IPS-15b (cell line): ENCODE measurements around the gene NAXD.
"Not testable (repeated sequence)": the region's sequence is repeated elsewhere in the genome, so short reads cannot be mapped to it uniquely, and the experiment has no call there.

Source experiments
- H3K27me3 ChIP-seq: one replicate; pipeline ENCODE4 v1.6.1; 2013; ENCODE audit warnings: low read length; ENCODE audit not compliant: control insufficient read depth, insufficient read depth
- H3K36me3 ChIP-seq: one replicate; pipeline ENCODE4 v1.6.1; 2013; ENCODE audit warnings: low read length; ENCODE audit not compliant: control insufficient read depth, insufficient read depth
- H3K4me1 ChIP-seq: one replicate; pipeline ENCODE4 v1.6.1; 2013; ENCODE audit warnings: mild to moderate bottlenecking, low read length; ENCODE audit not compliant: control insufficient read depth, insufficient read depth
- H3K4me3 ChIP-seq: one replicate; pipeline ENCODE4 v1.5.1; 2013; ENCODE audit warnings: low read depth, low read length
- H3K9ac ChIP-seq: one replicate; pipeline ENCODE4 v1.6.1; 2013; ENCODE audit warnings: low read depth, mild to moderate bottlenecking, low read length
- H3K9me3 ChIP-seq: one replicate; pipeline ENCODE4 v1.6.1; 2013; ENCODE audit warnings: mild to moderate bottlenecking, low read length; ENCODE audit not compliant: control insufficient read depth, insufficient read depth

NAXD gene

GRCh38 chr13:110615322-110616102 is at the start of gene NAXD:
Gene NAXD, plus strand, starts transcription at chr13:110615545. Its CDS starts 57 bp downstream, at chr13:110615602.
- Histone ChIP-seq H3K4me1 (peaks cover 12% of the 10 kb centered on the region), H3K9me3 (no peaks in the 10 kb centered on the region), H3K4me3 (peak within 1 kb of the TSS; percentile 79), H3K27me3 (no peaks in the 10 kb centered on the region), H3K36me3 (no peaks in the 10 kb centered on the region), H3K9ac (peak within 1 kb of the TSS; percentile 79)

GRCh38 chr13:110566171-110566570 is 49.2 kb upstream of the NAXD start:
- Histone ChIP-seq H3K27me3 (peaks cover 5% of the 10 kb centered on the region), H3K9me3 (no peaks in the 10 kb centered on the region), H3K4me1 (peaks cover 3% of the 10 kb centered on the region), H3K4me3 (no peak overlapping the region), H3K36me3 (no peaks in the 10 kb centered on the region), H3K9ac (no peak overlapping the region)

- Histone ChIP-seq H3K4me3 (no peak overlapping the region), H3K9me3 (no peaks in the 10 kb centered on the region), H3K27me3 (no peaks in the 10 kb centered on the region), H3K4me1 (peaks cover 3% of the 10 kb centered on the region), H3K9ac (no peak overlapping the region), H3K36me3 (no peaks in the 10 kb centered on the region)
Observed at GRCh38 chr13:110568612-110569011, 46.7 kb upstream of the NAXD start.

- not testable (repeated sequence) for H3K9me3 ChIP-seq, H3K4me1 ChIP-seq, H3K27me3 ChIP-seq, H3K36me3 ChIP-seq, H3K9ac ChIP-seq, H3K4me3 ChIP-seq
Observed at GRCh38 chr13:110569962-110570361, 45.4 kb upstream of the NAXD start.

GRCh38 chr13:110570886-110571285 is 44.5 kb upstream of the NAXD start:
- no peak overlapping the region for H3K9ac ChIP-seq
- no peaks in the 10 kb centered on the region for H3K4me1 ChIP-seq
- H3K36me3 ChIP-seq, result no peaks in the 10 kb centered on the region
- no peaks in the 10 kb centered on the region for H3K9me3 ChIP-seq
- H3K4me3 ChIP-seq, result no peak overlapping the region
- no peaks in the 10 kb centered on the region for H3K27me3 ChIP-seq

- no peak overlapping the region for H3K9ac ChIP-seq
- no peaks in the 10 kb centered on the region for H3K4me1 ChIP-seq
- H3K4me3 ChIP-seq, result no peak overlapping the region
- H3K9me3 ChIP-seq, result no peaks in the 10 kb centered on the region
- no peaks in the 10 kb centered on the region for H3K36me3 ChIP-seq
- no peaks in the 10 kb centered on the region for H3K27me3 ChIP-seq
Observed at GRCh38 chr13:110571896-110572777, 43.2 kb upstream of the NAXD start.

- Histone ChIP-seq H3K9ac (no peak overlapping the region), H3K4me1 (no peaks in the 10 kb centered on the region), H3K9me3 (no peaks in the 10 kb centered on the region), H3K36me3 (no peaks in the 10 kb centered on the region), H3K27me3 (no peaks in the 10 kb centered on the region), H3K4me3 (no peak overlapping the region)
Observed at GRCh38 chr13:110572778-110573118, 42.6 kb upstream of the NAXD start.

- no peaks in the 10 kb centered on the region for H3K27me3 ChIP-seq
- H3K9me3 ChIP-seq, result no peaks in the 10 kb centered on the region
- no peak overlapping the region for H3K9ac ChIP-seq
- H3K36me3 ChIP-seq, result no peaks in the 10 kb centered on the region
- no peaks in the 10 kb centered on the region for H3K4me1 ChIP-seq
- no peak overlapping the region for H3K4me3 ChIP-seq
Observed at GRCh38 chr13:110574161-110574560, 41.2 kb upstream of the NAXD start.

- H3K36me3 ChIP-seq, result no peaks in the 10 kb centered on the region
- no peaks in the 10 kb centered on the region for H3K4me1 ChIP-seq
- no peak overlapping the region for H3K9ac ChIP-seq
- H3K27me3 ChIP-seq, result no peaks in the 10 kb centered on the region
- no peak overlapping the region for H3K4me3 ChIP-seq
- H3K9me3 ChIP-seq, result no peaks in the 10 kb centered on the region
Observed at GRCh38 chr13:110575322-110576069, 39.8 kb upstream of the NAXD start.

GRCh38 chr13:110576070-110576394 is 39.3 kb upstream of the NAXD start:
- H3K36me3 ChIP-seq, result no peaks in the 10 kb centered on the region
- H3K9me3 ChIP-seq, result no peaks in the 10 kb centered on the region
- H3K27me3 ChIP-seq, result no peaks in the 10 kb centered on the region
- H3K4me1 ChIP-seq, result no peaks in the 10 kb centered on the region
- H3K9ac ChIP-seq, result no peak overlapping the region
- H3K4me3 ChIP-seq, result no peak overlapping the region

- H3K36me3 ChIP-seq, result no peaks in the 10 kb centered on the region
- H3K4me3 ChIP-seq, result no peak overlapping the region
- H3K9ac ChIP-seq, result no peak overlapping the region
- no peaks in the 10 kb centered on the region for H3K4me1 ChIP-seq
- no peaks in the 10 kb centered on the region for H3K9me3 ChIP-seq
- no peaks in the 10 kb centered on the region for H3K27me3 ChIP-seq
Observed at GRCh38 chr13:110576736-110577476, 38.4 kb upstream of the NAXD start.
